ENCODE data around the gene CALML3. TPM values are rescaled to one million over a fixed set of nuclear protein-coding genes. Genes with fewer than 3 reads are reported as not detected.

CALML3 gene
- total and polyA plus RNA-seq, 10 donors: 0.10 TPM; not detected in 9

DNA sequence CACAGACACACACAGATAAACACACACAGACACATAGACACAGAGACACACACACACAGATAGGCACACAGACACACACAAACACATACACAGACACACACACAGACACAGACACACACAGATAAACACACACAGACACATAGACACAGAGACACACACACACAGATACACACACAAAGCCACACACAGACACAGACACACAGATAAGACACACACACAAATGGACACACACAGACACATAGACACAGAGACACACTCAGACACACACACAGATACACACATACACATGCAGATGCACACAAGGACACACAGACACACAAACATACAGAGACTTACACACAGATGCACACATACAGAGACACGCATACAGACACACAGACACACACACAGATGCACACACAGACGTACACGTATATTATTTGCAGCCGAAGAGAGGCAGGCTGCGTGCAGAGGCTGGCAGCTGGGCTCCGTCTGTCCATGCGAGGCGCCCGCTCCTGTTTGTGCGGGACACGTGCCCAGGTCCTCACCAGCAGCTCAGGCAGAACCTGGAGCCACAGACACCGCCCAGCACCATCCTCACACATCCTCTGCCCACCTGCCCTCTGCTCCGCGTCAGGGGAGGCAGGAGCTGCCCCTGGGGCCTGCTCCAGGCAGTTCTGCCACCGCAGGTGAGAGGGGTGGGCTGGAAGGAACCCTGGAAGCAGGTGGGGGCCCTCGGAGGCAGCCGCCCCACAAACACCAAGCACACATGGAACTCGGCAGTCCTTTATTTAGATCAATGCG lies 26.6 kb upstream of the CALML3 start:
- Histone ChIP-seq H3K27me3 (replicated peaks in 1 of 7) (peaks cover 0 to 16% (median 0%) of the 10 kb centered on the region in 7 donors), H3K36me3 (no peaks in the 10 kb centered on the region), H3K4me3 (no peak overlapping the region), H3K4me1 (peaks cover 0 to 5% (median 0%) of the 10 kb centered on the region in 6 donors), H3K27ac (no peak overlapping the region), H3K9me3 (no peaks in the 10 kb centered on the region)
- TF ChIP-seq POLR2AphosphoS5 (IDR thresholded peaks at IDR 0.05): no peak
- intact Hi-C loops (cut with DNase I; ENCODE audit: low total_unique reads): no loop called here
- 93 to 95% (median 93%) methylated on average over 19 of the region's 19 CpGs for WGBS, 5 donors
- DNase-seq: no peak

DNA sequence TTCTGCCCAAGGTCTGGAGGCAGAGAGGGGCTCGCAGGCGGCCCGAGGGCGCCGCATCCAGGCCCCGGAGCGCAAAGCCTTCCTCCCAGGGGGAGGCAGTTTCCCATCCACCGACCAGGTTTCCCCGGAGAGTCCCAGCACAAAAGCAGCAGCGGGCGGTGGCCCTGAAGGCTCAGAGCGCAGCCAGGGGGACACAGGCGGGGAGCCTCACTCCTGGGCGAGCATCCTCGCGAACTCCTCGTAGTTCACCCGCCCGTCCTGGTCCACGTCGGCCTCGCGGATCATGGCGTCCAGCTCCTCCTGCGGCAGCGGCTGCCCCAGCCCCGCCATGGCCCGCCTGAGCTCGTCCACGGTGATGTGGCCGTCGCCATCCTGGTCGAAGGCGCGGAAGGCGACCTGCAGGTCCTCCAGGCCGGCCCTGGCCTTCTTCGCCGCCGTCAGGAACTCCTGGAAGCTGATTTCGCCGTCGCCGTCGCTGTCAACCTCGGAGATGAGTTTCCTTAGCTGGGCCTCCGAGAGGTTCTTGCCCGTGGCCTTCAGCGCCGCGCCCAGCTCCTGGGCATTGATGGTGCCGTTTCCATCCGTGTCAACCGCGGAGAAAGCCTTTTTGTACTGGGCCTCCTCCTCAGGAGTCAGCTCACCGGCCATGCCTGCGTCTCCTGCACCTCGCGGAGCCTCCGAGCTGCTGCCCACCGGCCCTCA lies 25.8 kb upstream of the CALML3 start:
- WGBS, 5 donors: 91 to 95% (median 92%) methylated on average over 57 to 61 of the region's 61 CpGs
- DNase-seq: no peak

GRCh38 chr10:5499493-5500140 lies 25.1 kb upstream of the CALML3 start, which contains the start of gene CALML5:
Gene CALML5 (minus strand): TSS chr10:5499570. CDS start chr10:5499438, 132 bp downstream.
- Histone ChIP-seq H3K27ac (no peak within 1 kb of the TSS), H3K36me3 (no peaks in the 10 kb centered on the region), H3K4me3 (no peak within 1 kb of the TSS), H3K9me3 (no peaks in the 10 kb centered on the region), H3K27me3 (replicated peaks in 1 of 7) (peaks cover 0 to 16% (median 0%) of the 10 kb centered on the region in 7 donors), H3K4me1 (peaks cover 0 to 5% (median 0%) of the 10 kb centered on the region in 6 donors)
- 87 to 92% (median 89%) methylated on average over 9 to 10 of the region's 10 CpGs for WGBS, 5 donors
- no peak for TF ChIP-seq POLR2A (IDR thresholded peaks at IDR 0.05)
- no peak for TF ChIP-seq CTCF (IDR thresholded peaks at IDR 0.05 in 8 of 11, conservative IDR thresholded peaks at IDR 0.05 in 3 of 11)
- no peak for TF ChIP-seq POLR2AphosphoS5 (IDR thresholded peaks at IDR 0.05)
- intact Hi-C loops (cut with DNase I; ENCODE audit: low total_unique reads): no loop called here
- no peak for DNase-seq

More for the DNA sequence above, 25.8 kb upstream of the CALML3 start:
- Histone ChIP-seq H3K27ac (no peak overlapping the region), H3K4me1 (peaks cover 0 to 5% (median 0%) of the 10 kb centered on the region in 6 donors), H3K4me3 (no peak overlapping the region), H3K27me3 (replicated peaks in 1 of 7) (peaks cover 0 to 16% (median 0%) of the 10 kb centered on the region in 7 donors), H3K9me3 (no peaks in the 10 kb centered on the region), H3K36me3 (no peaks in the 10 kb centered on the region)
- TF ChIP-seq CTCF (IDR thresholded peaks at IDR 0.05 in 8 of 11, conservative IDR thresholded peaks at IDR 0.05 in 3 of 11): no peak
- intact Hi-C loops (cut with DNase I; ENCODE audit: low total_unique reads): no loop called here

GRCh38 chr10:5500162-5500670 lies 24.5 kb upstream of the CALML3 start:
- Histone ChIP-seq H3K27me3 (replicated peaks in 1 of 7) (peaks cover 0 to 18% (median 0%) of the 10 kb centered on the region in 7 donors), H3K9me3 (no peaks in the 10 kb centered on the region), H3K4me3 (no peak overlapping the region), H3K27ac (no peak overlapping the region), H3K36me3 (no peaks in the 10 kb centered on the region), H3K4me1 (peaks cover 0 to 5% (median 0%) of the 10 kb centered on the region in 6 donors)
- DNase-seq: no peak
- TF ChIP-seq CTCF (IDR thresholded peaks at IDR 0.05 in 8 of 11, conservative IDR thresholded peaks at IDR 0.05 in 3 of 11) (no peak), POLR2AphosphoS5 (IDR thresholded peaks at IDR 0.05) (no peak), POLR2A (IDR thresholded peaks at IDR 0.05) (no peak)
- 88 to 91% (median 89%) methylated on average over 7 of the region's 7 CpGs for WGBS, 5 donors
- intact Hi-C loops (cut with DNase I; ENCODE audit: low total_unique reads): no loop called here

Measured in spleen (tissue), 11 donors.